Purkinje cell (primary cell): Measurements from ENCODE around the gene TBL1XR1. TPM values are rescaled to one million over a fixed set of nuclear protein-coding genes. Genes with fewer than 3 reads are reported as not detected.

Experiments
- polyA plus RNA-seq: library from polyadenylated mRNA; unstranded; fragments of >200 nt; fragmentation: Nextera tagmentation; gene quantifications from 2 replicates; pipeline ENCODE4 v1.2.1, GENCODE V29; 2014

Gene TBL1XR1
- polyA plus RNA-seq, result 70.0 and 95.8 TPM in 2 replicates

GRCh38 chr3:177197041-177197726 lies at the start of gene TBL1XR1:
Gene TBL1XR1, minus strand, starts transcription at chr3:177197482. Its CDS starts 132,505 bp downstream, at chr3:177064977.

